Gastroesophageal sphincter (tissue), 3 donors: ENCODE results near the gene RNF187.

Experiments used
- CTCF ChIP-seq, 4 experiments: fragments of 200-600 bp in 2 of 4; fragments of 450-650 bp in 2 of 4; sonication (generic) in 1 of 4; IDR thresholded peaks; one replicate each; pipeline ENCODE4 v1.5.1; 2017 to 2019; ENCODE audit warnings: antibody characterized with exemption in 4 of 4, mild to moderate bottlenecking in 2 of 4, moderate library complexity in 2 of 4
- POLR2A ChIP-seq, 2 donors: fragments of 450-650 bp; IDR thresholded peaks; one replicate each; pipeline ENCODE4 v1.6.1; 2017; ENCODE audit warnings: antibody characterized with exemption in 2 of 2, mild to moderate bottlenecking in 2 of 2, moderate library complexity in 1 of 2
- POLR2AphosphoS5 ChIP-seq: sonication (generic); formaldehyde crosslinking; IDR thresholded peaks from one replicate; pipeline ENCODE4 v1.6.1; 2017; ENCODE audit warnings: antibody characterized with exemption

- no peak for TF ChIP-seq CTCF (IDR thresholded peaks at IDR 0.05)
- no peak for TF ChIP-seq POLR2A (IDR thresholded peaks at IDR 0.05)
- no peak for TF ChIP-seq POLR2AphosphoS5
These were observed 57.1 kb downstream of the RNF187 start for GRCh38 chr1:228544021-228544850.
